K562 (cell line): ENCODE results near the gene SEC11A. TPM values are rescaled to one million over a fixed set of nuclear protein-coding genes. Genes with fewer than 3 reads are reported as not detected.

ENCODE experiments used
- CEBPG ChIP-seq, 3 experiments: fragments of 200-800 bp in 1 of 3; sonication (Bioruptor generic) in 1 of 3; sonication (generic) in 1 of 3; formaldehyde crosslinking in 1 of 3; IDR thresholded peaks in 2 of 3; conservative IDR thresholded peaks in 1 of 3; 2 replicates each; pipeline versions ENCODE4 v1.6.1 to v1.8.0; 2016 to 2022; ENCODE audit warnings: missing compliant biosample characterization in 2 of 3, missing genetic modification characterization in 2 of 3, mild to moderate bottlenecking in 1 of 3, missing genetic modification reagents in 1 of 3
- CHD2 ChIP-seq: IDR thresholded peaks from 2 replicates; pipeline ENCODE4 v1.6.1; 2011; ENCODE audit warnings: low read depth, low read length
- CLOCK ChIP-seq: fragments of 250-450 bp; sonication (Bioruptor Pico); IDR thresholded peaks from 2 replicates; pipeline ENCODE4 v1.4.0; 2020; ENCODE audit warnings: mild to moderate bottlenecking, moderate library complexity, borderline replicate concordance
- CUX1 ChIP-seq: fragments of 200-800 bp; sonication (Bioruptor generic); IDR thresholded peaks from 2 replicates; pipeline ENCODE4 v1.6.1; 2016; ENCODE audit warnings: missing genetic modification characterization, missing compliant biosample characterization
- HDAC8 ChIP-seq: fragments of 450-650 bp; IDR thresholded peaks from 2 replicates; pipeline ENCODE4 v1.6.1; 2016; ENCODE audit warnings: mild to moderate bottlenecking, missing genetic modification characterization, moderate library complexity, missing compliant biosample characterization
- HLTF ChIP-seq: fragments of 450-650 bp; IDR thresholded peaks from 2 replicates; pipeline ENCODE4 v1.6.1; 2016
- L3MBTL2 ChIP-seq: fragments of 450-650 bp; IDR thresholded peaks from 2 replicates; pipeline ENCODE4 v1.6.1; 2016; ENCODE audit warnings: mild to moderate bottlenecking, moderate library complexity
- NFE2L1 ChIP-seq: fragments of 450-650 bp; IDR thresholded peaks from 2 replicates; pipeline ENCODE4 v1.6.1; 2016; ENCODE audit warnings: missing genetic modification characterization, low read depth, mild to moderate bottlenecking, missing compliant biosample characterization, moderate library complexity, borderline replicate concordance
- PKNOX1 ChIP-seq: fragments of 450-650 bp; IDR thresholded peaks from 2 replicates; pipeline ENCODE4 v1.6.1; 2016
- RNF219 ChIP-seq: fragments of 250-450 bp; sonication (Bioruptor Pico); IDR thresholded peaks from 2 replicates; pipeline ENCODE4 v1.5.0; 2022; ENCODE audit warnings: mild to moderate bottlenecking
- SETDB1 ChIP-seq: IDR thresholded peaks from one replicate; pipeline ENCODE4 v1.6.1; 2012; ENCODE audit warnings: low read length, control low read depth, inconsistent platforms
- SMARCA4 ChIP-seq: fragments of 450-650 bp; IDR thresholded peaks from 2 replicates; pipeline ENCODE4 v1.6.1; 2016
- SNIP1 ChIP-seq: fragments of 450-650 bp; IDR thresholded peaks from 2 replicates; pipeline ENCODE4 v1.7.1; 2017; ENCODE audit warnings: low read depth, mild to moderate bottlenecking
- ZNF24 ChIP-seq: fragments of 450-650 bp; IDR thresholded peaks from 2 replicates; pipeline ENCODE4 v1.6.1; 2016
- ZNF696 ChIP-seq: fragments of 250-450 bp; sonication (Bioruptor Pico); conservative IDR thresholded peaks from 2 replicates; pipeline ENCODE4 v1.4.0; 2020; ENCODE audit warnings: mild to moderate bottlenecking, moderate library complexity
- polyA plus RNA-seq, 8 experiments: library from polyadenylated mRNA; depleted of rRNA in 4 of 8; stranded (reverse) in 5 of 8; unstranded in 3 of 8; fragments of >200 nt; fragmentation: Nextera tagmentation in 2 of 8; fragmentation: Illumina TruSeq in 1 of 8; extraction: Ambion mirVana in 2 of 8; extraction: Trizol in 1 of 8; gene quantifications; 2 replicates each; pipeline versions ENCODE4 v1.2.1 to v1.2.3, GENCODE V29; 2011 to 2014; ENCODE audit warnings: inconsistent platforms in 1 of 8, missing spikeins in 1 of 8
- total RNA-seq, 7 experiments: library from RNA; depleted of rRNA in 6 of 7; stranded (reverse); fragments of >200 nt in 6 of 7; fragmentation: Illumina TruSeq in 2 of 7; extraction: Trizol in 2 of 7; gene quantifications; 2 replicates each; pipeline versions ENCODE4 v1.2.1 to v1.2.3, GENCODE V29; 2011 to 2021; ENCODE audit warnings: low replicate concordance in 1 of 7

The SEC11A gene
- total and polyA plus RNA-seq, 9 of the 15 experiments (the other 6 are each of a cell fraction or from before 2014, with no cell fraction given): 175 to 310 (median 229) TPM

- TF ChIP-seq RNF219 (CRISPR knock-in tag) (no peak), L3MBTL2 (peak; percentile 71), CHD2 (peak; percentile 30), NFE2L1 (tag) (no peak), SMARCA4 (peak; percentile 63; the same call in 1 of the 2 replicates), SNIP1 (0 out of 2 replicates have a peak, but pooled peaks have one; percentile 45), ZNF696 (no peak), ZNF24 (peak; percentile 58), CEBPG (CRISPR knock-in tag; IDR thresholded peaks at IDR 0.05) (no peak), CEBPG (tag; conservative IDR thresholded peaks at IDR 0.05 in 1 of 2, IDR thresholded peaks at IDR 0.05 in 1 of 2) (no peak), PKNOX1 (peak; percentile 82), HLTF (peak; percentile 75; the same call in 1 of the 2 replicates), HDAC8 (no peak), CLOCK (CRISPR knock-in tag) (no peak), SETDB1 (no peak), CUX1 (CRISPR knock-in tag) (no peak)
Observed at GRCh38 chr15:84716036-84716732, at the start of gene SEC11A (continued).
